ENCODE measurements around the gene NTSR1.

NTSR1 gene

DNA sequence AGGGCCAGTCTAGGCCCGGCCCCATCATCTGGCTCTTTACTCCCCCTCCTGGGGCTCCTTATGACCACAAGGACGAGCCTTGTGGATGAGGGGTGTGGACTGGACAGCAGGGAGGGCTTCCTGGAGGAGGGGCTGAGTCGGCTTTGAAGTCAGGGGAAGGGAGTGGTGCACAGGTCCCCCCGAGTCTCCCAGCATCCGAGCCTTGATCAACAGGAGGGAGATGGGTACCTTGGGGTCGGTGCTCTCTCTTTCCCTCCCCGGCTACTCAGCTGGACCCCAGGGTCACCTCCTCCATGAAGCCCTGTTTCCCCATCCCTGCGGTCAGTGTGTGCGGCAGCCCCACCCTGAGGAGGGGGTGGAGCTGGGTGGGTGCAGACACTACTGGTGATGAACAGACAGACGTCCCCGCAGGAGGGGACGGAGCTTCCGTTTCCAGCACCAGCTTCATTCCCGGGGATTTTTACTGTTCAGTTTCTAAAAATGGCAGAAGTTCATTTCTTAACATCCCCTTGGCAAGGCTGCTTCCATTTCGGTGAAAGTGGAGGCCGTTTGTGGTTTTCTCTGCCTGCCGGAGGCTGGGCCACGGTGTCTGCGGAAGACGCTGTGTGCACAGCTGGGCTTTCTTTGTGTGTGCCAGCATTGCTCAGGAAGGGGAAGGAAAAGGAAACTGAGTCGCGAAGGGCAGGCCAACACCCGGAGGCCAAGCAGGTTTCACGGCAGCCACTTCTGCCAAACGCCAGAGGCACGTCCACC, 19.6 kb downstream of the NTSR1 start:
- peak; percentile 10 for DNase-seq

DNA sequence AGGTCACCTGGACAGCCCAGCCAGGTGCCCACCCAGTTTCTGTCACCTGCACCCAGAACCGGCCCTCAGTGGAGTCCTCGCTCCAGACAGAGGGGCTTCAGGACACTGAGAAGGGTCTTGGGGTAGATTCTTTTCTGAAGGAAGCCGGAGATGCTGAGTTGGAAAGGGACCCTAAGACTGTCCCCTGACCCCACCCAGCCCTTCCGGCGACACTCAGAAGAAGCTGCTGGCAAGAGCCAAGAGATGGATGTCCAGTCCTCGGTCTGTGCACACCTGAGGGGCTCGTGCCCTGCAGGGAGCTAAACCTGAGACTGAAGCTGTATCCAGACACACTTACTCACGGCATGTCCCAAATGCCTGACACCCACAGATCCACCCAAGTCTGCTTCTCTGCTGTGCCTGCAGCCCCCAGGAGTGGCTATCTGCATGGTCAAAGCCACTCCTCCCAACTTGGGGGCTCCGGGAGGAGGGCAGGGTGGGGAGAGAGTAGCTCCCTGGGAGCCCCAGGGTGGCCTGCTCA, 20.2 kb downstream of the NTSR1 start:
- DNase-seq = no peak

DNA sequence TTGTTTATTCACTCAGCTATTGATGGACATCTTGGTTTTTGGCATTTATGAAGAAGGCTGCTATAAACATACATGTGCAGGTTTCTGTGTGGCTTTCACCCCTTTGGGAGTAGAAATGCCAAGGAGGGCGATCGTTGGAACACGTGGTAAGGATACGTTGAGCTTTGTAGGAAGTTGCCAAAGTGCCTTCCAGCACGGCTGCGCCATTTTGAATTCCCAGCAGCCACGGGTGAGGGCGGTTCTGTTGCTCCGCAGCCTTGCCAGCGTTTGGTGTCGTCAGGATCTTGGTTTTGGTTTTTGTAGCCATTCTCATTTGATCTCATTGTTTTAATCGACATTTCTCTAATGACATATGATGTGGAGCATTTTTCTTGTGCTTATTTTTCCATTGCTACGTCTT, 21.8 kb downstream of the NTSR1 start:
- DNase-seq = no peak

DNA sequence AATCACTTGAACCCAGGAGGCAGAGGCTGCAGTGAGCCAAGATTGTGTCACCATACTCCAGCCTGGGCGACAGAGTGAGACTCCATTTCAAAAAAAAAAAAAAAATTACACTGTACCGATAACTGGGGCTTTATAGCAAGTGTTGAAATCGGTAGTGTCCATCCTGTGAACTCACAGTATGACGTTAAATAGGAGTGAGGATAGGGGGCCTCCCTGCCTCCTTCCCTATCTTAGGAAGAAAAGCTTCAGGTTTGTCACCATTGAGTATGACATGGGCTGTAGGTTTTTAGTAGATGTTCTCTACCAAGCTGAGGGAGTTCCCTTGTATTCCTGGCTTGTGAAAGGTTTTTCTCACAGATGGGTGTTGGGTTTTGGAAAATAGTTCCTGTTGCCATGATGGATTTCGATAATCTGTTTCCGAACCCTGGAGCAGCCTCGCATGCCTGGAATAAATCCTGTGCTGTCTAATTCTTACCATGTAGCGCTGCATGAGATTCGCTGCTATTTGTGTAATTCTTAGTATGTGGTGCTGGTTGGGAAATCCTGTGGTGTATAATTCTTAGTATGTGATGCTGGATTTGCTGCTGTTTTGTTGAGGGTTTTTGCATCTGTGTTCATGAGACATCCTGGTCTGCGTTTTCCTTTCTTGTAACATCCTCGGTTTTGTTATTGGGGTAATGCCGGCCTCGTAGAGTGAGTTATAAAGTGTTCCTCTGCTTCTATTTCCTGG, 23.6 kb downstream of the NTSR1 start:
- no peak for DNase-seq

DNA sequence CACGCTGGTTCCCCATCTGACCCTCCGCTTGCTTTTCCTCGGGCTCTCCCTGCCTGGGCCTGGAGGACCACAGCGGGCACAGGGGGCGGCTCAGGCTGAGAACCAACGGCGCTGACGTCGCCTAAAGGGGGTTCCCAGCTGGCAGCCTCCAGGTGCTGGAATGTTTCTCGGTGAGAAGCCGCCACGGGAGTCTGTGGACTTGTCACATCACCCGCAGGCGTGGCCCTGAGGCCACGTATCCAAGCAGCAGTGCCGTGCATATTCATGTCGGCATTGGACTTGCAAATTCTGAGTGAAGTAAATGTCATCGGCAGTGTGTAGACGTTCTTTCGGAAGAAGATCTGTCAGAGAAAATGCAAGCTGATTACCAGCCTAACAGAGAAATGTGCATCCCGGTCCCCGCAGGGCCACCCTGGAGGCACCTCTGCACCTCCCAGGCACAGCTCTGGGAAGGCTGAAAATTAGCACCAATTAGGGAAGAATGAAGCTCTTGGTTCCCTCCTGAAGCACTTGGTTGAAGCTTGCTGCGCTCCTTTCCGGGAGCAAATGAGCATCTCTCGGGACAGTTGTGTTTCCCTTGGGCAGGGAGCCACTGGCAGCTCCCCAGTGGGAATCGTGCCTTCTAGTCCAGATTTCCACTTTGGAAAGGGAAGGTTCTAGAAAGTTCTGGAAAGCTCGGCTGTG, 24.3 kb downstream of the NTSR1 start:
- no peak for DNase-seq

DNA sequence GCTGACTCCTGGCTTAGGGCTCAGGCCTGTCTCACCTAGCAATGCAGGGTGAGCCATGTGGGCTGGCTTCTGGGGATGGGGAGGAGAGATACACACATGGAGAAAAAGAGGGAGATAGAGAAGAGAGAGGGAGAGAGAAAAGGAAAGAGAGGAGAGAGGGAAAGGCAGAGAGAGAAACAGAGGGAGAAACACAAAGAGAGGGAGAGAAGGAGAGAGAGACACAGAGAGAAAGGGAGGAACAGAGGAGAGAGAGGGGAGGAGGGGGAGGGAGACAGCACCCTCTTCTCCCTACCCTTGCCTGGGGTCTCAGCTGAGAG, 24.8 kb downstream of the NTSR1 start:
- no peak for DNase-seq

DNA sequence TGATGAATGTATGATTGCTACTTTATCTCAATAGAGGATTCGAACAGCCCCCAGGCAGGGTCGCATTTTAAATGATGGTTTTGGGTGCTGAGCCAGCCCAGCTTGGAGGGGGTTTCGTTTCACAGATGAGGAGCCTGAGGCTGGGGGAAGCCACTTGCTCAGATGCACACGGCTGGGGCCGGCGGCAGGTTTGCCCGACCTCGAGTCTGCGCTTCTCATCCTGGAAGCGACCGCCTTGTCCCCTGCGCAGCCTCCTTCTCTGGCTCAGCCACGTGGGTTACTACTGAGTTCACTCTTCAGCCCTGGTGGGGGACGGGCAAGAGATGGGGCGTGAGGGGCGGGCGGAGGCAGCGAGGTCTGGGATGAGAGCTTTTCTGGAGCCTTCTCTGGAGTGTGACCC, 25.3 kb downstream of the NTSR1 start:
- DNase-seq = no peak

DNA sequence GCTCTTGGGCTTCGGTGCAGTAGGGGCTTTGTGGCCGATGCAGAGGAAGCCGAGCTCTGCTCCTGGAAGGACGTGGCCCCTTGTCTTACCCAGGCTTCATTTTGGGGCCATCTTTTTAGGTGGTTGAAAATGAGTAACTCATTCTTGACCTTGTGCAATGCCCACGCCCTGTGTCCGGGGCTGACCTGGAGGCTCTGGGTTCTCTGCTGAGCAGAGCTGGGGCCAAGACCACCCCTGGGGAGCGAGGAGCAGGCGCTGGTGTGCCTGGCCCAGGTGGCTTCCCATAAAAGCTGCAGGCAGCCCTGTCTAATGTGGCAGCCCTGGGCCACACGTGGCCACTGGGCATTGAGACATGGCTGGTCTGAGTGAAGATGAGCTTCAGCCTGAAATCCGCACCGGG, 25.7 kb downstream of the NTSR1 start:
- DNase-seq = no peak

DNA sequence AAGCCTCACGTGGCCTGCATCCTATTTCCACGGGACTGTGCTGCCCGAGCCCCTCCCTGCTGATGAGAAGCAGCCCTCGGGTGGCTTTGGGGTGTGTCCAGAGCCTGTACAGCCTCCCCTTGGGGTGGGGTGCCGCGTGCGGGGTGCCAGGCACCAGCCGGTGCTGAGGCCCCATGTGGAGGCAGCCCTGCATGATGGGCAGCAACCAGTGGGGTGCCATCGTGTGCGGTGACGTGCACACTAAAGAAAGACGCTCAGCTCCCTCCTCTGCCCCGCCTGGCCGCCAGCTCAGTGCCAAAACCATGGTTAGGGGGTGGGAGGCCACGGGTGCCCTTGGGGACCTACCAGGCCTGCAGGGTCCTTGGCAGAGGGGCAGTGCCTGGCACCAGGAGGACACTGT, 26.2 kb downstream of the NTSR1 start:
- no peak for DNase-seq

DNA sequence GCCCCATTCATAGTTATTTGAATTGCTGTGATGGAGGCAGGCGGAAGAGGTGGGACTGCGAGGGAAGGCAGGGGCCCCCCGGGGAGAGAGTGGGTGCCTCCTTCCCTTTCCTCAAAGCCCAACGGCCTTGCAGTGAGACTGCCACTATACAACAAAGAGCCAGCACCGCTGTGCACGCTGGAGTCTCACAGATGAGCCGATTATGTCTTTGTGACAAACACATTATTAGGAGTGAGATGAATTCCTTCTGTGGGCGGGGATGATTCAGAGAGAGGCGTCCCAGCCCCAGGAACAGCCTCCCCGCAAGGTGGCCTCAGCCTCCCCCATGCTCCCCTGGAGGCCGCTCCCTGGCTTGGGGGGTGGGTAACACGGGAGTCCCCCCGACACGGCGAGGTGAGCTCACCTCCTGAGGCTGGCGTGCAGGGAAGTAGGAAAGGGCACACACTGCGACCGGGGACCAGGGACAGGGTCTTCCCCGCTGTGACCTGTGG, 26.7 kb downstream of the NTSR1 start:
- DNase-seq = no peak

DNA sequence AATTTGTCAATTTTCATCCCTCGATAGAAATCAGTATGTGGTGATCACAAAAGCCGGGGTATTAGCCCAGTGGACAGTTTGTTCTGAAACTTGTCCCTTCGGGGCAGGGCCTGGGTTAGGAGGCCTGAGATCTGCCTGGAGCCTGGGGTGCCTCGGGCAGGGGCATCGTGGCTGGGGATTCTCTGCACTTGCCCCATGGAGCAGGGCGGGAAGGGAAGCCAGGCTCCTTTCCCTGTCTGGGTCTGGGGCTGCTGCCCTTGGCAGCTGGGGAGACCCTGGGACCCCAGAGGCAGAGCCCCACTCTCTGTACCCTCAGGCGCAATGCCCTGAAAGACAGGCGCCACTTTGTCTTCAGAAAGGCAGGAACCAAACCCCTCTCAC, 27.4 kb downstream of the NTSR1 start:
- no peak for DNase-seq

DNA sequence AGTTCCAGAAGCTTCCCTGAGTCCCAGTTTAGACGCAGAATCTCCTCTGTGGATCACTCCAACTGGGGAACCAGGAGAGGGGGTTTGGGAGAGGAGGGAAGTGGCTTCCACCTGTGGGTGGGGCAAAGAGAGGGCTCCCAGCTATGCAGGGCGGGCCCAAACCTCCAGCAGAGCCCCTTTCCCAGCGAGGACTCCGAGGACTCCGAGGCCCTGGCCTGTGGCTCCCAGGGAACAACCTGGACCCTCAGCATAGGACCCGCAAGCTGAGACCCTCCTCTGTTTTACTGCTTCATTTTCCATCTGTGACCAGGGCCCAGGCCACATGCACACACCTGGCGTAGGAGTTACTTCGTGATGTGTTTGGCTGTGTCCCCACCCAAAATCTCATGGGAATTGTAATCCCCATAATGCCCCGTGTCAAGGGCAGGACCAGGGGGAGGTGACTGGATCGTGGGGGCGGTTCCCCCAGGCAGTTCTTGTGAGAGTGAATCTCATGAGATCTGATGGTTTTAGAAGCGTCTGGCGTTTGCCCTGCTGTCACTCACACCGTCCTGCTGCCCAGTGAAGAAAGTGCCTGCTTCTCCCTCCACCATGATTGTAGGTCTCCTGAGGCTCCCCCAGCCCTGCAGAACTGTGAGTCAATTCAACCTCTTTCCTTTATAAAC, 27.9 kb downstream of the NTSR1 start:
- DNase-seq = no peak

DNA sequence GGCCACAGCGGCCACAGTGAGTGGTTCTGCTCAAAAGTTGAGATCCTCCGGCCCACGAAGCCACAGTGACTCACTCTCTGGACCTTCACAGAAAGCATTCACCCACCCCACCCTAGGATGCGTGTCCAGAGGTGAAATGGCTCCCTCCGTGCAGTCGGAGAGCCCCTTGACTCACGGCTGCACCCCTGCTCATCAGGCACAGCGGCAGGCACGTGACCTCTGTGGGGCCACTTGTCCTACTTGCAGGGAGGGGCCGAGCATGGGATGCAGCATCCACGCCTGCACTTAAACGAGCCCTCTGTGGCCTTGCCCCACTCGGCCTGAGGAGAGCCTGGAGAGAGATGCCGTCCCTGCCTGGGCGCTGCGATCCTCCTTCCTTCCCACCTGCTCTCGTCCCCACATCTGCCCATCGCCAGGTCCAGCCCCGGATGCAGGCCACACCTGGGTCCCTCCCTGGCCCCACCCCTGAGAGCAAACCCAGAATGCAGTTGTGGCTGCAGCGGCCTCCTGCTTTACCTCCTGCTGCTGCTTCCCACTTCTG, 28.7 kb downstream of the NTSR1 start:
- no peak for DNase-seq

DNA sequence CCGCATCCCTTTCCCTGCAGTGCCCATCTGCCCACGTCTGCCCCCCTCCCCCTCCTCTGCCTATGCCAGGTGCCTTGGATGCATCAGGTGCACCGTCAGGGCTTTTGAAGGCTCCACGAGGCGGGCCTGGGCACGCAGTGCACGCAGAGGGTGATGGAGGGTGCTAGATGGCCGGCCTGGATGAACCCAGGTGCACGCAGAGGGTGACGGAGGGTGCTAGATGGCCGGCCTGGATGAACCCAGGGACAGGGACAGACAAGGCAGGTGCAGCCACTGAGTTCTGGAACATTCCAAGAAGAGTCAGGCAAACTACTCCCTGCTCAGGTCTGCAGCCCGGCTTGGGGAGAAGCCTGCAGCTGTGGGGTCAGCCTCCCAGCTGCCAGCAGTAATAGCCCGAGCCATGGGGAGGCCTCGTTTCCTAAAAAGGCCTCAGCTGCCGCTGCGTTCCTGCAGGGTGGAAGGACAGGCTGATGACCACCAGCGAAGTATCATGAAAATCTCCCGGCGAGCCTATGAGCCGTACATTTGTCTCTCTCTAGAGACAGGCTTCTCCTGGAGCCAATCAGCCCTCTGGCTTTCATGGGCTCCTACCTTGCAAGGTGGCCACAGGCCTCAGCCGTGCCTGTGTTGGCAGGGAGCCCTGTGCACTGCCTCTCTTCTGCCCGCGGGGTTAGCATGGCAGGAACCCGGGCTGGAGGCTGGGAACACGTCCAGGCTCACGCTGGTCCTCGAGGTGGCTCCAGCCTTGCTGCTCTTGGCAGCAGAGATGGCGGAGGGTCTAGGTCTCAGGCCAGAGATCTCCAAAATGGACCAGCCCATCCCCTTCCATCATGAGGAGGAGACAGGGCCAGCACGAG, 29.6 kb downstream of the NTSR1 start:
- no peak for DNase-seq

DNA sequence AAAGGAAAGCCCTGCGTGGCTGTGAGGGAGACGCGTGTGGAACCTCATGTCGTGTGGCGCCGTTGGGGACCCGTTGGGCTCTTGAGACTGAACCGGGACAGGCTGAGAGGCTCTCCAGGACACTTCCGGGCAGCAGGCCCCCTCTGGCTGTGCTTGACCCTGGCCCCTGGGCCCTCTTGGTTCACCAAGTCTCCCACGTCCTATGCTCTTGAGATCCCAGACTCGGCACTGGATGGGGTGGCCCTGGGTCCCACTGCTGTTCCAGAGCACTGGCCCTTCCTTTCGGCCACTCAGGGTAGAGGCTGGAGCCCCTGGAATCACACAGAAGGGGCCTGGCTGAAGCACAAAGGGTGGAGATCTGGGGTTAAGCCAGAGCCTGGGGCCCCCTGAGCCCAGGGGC, 30.4 kb downstream of the NTSR1 start:
- no peak for DNase-seq

DNA sequence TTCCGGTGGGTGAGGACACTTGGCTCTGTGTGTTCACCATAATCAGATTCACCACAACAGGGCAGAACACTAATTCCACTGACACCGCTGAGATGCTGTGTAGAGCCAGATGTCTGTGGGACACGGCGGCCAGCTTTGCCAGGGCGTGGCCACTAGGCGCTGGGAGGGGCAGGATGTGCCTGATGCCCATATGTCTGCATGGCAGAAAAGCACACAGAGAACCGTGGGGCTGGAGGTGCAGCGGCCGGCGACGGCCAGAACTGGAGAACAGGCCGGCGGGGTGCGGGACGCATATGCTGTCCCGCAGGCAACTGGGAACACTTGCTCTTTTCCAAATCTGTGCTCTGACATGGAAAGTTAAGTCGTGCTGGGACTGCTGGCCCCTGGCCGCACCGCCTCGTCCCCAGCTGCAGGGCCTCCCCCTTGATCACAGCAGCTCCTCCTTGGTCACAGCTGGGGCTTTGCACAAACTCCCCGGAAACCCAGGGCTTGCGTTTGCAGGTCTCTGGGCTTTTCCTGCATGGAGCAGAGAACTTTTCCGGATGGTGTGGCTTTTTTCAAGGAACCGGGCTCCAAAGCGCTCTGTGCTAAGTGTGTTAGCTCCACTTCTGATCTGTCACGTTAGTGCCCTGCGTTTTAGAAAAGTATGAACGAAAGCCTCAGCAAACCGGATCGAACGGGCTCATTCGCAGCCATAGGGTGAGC, 31.1 kb downstream of the NTSR1 start:
- DNase-seq = peak; percentile 56

DNA sequence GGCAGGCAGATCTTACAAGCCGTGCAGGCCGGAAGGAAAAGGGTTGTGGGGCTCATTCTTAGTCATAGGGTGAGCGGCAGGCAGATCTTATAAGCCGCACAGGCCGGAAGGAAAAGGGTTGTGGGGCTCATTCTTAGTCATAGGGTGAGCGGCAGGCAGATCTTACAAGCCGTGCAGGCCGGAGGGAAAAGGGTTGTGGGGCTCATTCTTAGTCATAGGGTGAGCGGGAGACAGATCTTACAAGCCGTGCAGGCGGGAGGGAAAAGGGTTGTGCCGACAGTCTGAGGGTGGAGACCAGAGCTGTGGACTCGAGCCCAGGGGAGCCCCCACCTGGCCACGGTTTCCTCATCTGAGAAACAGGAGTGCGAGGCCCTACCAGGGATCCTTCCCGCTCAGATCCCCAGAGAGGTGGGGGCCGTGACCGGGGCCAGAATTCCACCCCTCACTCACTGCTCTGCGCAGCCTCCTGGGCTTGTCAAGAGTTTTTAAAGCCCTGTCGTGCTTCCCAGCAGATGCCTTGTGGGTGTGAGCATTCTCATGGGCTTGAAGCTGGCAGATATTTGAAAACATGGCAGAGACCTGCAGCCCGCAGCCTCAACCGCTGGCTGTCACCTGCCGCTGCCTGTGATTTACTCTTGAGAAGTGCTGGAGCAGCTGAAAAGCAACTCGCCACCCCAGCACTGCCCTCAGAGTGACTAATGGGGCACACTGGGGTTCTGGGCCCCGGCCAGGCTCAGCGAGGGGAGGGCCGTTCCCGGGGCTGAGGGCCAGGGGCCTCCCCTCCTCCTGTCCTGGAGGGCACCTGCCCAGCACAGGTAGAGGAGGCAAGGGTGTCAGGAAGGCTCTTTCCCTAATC, 31.9 kb downstream of the NTSR1 start:
- peak; percentile 89 for DNase-seq

DNA sequence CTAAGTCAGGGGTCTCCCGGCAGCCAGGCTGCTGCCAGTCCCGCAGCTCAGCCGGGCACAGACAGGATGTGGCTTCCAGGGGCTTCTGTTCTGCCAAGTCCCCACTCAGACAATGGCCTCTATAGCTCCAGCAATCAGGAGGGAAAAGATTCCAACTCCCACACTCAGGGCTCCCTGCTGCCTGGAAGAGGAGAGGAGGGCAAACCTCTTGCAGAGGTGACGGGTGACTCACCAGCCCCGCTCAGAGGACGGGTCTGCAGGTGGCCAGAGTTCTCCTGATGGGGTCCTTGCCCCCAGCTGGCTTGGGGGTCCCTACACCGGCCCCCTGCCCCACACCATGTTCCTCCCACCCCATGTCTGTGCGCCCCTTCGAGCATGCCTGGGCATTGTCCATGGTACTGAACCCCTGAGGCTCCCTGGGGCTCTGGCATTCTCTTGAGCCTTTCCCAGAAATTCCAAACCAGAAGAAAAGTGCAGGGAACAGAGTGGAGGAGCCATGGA, 32.6 kb downstream of the NTSR1 start:
- DNase-seq = no peak

DNA sequence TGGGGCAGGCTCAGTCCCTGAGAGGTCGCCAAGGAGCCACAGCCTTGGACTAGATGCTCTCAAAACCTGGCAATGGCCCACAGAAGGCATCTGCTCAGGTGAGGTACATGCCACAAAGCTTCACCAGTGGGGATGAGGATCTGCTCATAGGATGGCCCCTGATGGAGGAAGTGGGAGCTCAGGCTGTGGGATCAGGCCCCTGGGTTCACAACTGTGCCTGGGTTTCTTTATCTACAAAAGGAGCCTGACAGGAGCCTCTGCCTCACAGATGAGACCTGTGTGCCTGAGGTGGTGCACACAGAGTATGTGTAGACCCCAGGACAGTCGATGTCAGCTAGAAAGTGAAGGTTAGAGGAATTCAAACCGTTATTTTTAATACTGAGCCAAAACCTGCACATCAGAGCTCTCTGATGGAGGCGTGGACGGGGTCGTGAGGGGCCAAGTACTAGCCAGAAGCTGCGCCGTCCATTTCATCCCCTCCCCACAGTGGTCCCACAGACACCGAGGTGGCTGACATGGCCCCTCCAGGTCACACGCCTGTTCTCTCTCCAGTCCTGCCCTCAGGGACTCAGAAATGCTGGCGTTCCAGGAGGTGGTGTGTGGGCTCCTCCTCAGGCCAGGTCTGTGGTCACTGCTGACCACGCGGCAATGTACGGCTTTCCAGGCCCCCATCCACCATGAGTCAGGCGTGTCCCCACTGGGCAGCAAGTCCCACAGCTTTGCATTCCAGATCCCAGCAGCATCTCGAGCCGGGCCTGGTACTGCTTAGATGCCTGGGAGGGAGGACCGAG, 33.3 kb downstream of the NTSR1 start:
- no peak for DNase-seq
